GM12891 (cell line): ENCODE results near the gene LEP.

Source experiments
- DNase-seq: peaks from one replicate; pipeline ENCODE4 v3.0.0; 2011; ENCODE audit warnings: low spot score; ENCODE audit not compliant: insufficient read length
- FAIRE-seq: peaks from 2 replicates; lab custom pipeline; 2011; peaks lifted over from hg19 to GRCh38; lab: Jason Lieb, UNC
- PAX5 ChIP-seq: IDR thresholded peaks from 2 replicates; pipeline ENCODE4 v1.6.1; 2011; ENCODE audit warnings: low read length, moderate library complexity, mild to moderate bottlenecking; ENCODE audit not compliant: insufficient read depth, severe bottlenecking
- POLR2A ChIP-seq: IDR thresholded peaks from 2 replicates; pipeline ENCODE4 v1.6.1; 2011; ENCODE audit warnings: low read depth, low read length, control low read depth
- POLR2AphosphoS5 ChIP-seq: IDR thresholded peaks from 2 replicates; pipeline ENCODE4 v1.6.1; 2011; ENCODE audit warnings: low read depth, low read length, control low read depth
- POU2F2 ChIP-seq: IDR thresholded peaks from 2 replicates; pipeline ENCODE4 v1.6.1; 2011; ENCODE audit warnings: low read depth, mild to moderate bottlenecking, control low read depth, low read length, moderate library complexity
- SPI1 ChIP-seq: IDR thresholded peaks from 2 replicates; pipeline ENCODE4 v1.6.1; 2011; ENCODE audit warnings: low read depth, low read length, control low read depth
- TAF1 ChIP-seq: IDR thresholded peaks from 2 replicates; pipeline ENCODE4 v1.6.1; 2011; ENCODE audit warnings: low read depth, low read length, control low read depth

LEP gene

DNA sequence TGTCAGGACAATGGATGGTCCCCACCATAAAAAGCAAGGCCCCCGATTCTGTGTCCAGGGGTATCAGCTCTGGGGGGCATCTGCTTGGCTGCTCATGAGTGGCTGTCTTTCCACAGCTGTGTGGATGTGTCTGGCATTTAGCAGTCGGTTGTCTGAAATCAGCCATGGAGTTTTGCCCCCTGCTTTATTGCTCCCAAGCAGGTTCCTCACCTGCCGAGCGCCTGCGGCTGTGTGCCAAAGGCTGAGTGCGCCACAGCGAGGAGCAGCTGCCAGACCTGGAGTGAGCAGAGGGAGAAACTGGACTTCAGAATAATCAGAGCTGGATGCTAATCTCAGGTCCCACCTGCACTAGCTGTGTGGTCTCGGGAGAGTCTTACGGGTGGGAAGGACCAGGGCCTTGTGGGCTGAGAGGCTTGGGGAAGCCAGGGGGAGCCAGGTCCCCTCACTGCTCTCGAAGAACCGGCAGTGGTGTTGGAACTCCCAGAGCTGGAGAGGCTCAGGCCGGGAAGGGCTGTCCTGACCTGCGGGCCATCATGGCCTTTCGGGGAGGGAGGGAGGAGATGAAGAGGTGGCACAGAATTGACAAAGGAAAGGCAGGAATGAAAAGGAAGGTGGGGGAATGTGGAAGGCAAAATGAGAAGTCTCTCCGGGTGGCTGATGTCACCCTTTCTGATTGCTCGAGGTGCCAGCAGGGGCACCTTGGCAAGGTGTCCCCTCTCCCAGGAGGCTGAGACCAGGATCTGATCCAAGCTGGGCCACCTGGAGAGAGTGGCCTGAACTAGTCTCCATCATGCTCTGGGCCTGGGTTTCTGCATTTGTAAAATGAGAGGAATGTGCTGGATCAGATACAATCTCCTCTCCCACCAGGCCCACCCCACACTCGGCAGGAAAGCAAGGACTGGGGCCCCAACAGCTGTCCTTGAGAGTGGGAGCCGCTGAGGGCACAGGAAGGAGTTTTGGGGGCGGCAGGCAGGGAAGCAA is 30.2 kb upstream of the LEP start:
- TF ChIP-seq TAF1, result no peak
- no peak for TF ChIP-seq POLR2A
- no peak for TF ChIP-seq POU2F2
- TF ChIP-seq PAX5, result no peak
- TF ChIP-seq POLR2AphosphoS5, result no peak
- TF ChIP-seq SPI1, result no peak
- DNase-seq, result no peak
- FAIRE-seq, result no peak

DNA sequence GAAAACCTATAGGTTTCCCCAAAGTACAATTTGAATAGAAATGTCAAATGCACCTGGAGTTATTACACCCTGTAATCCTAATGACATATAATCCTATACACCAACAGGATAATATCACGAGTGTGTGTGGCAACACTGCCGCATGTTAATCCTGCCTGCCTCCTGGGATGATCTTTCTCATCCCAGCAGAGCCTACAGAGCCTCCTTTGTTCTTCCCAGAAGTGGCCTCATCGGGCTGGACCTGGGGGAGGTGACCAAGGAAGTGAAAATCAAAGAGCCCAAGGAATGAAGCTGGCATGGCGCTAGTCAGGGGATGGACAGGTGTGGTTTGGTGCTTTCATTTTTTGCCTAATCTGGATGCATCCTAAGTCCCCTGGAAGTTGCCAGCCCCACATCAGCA is 29.5 kb upstream of the LEP start:
- FAIRE-seq, result no peak
- TF ChIP-seq POLR2AphosphoS5, result no peak
- no peak for TF ChIP-seq PAX5
- TF ChIP-seq POLR2A, result no peak
- no peak for TF ChIP-seq SPI1
- no peak for TF ChIP-seq TAF1
- no peak for TF ChIP-seq POU2F2
- DNase-seq, result no peak

DNA sequence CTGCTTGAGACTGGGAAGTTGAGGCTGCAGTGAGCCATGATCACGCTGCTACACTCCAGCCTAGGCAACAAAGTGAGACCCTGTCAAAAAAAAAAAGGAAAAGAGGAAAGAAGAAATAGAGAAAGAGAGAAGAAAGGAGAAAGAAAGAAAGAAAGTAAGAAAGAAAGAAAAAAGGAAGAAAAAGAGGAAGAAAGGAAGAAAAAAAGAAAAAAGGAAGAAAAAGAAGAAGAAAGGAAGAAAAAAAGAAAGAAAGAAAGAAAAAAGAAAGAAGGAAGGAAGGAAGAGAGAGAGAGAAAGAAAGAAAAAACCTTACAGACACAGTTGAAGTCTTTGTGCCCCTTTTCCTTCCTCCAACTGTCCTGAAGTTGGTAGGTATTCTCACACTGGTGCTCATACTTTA is 26.6 kb upstream of the LEP start:
- TF ChIP-seq POLR2A (no peak), SPI1 (no peak), POU2F2 (no peak), POLR2AphosphoS5 (no peak), TAF1 (no peak), PAX5 (no peak)
- FAIRE-seq (no peak), DNase-seq (no peak)

DNA sequence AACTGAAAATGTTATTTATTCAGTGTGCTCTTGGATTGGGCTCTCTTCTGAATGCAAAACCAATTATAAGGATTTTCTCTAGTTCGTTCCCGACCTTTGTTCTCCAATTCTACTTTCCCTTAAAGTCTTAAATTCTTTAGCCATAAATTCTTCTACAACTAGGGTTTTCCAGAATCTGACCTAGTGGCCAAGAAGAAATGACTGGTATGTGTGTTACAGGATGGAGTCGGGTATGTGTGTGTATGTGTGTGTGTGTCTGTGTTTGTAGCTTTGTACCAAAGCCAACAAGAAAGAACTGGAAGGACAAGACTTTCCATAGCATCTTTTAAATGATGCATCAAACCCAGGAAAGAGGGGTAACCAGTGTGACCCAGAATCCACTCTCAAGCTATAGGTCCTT is 25.8 kb upstream of the LEP start:
- no peak for FAIRE-seq
- TF ChIP-seq POLR2A (no peak), POLR2AphosphoS5 (no peak), PAX5 (no peak), SPI1 (no peak), TAF1 (no peak), POU2F2 (no peak)
- DNase-seq, result no peak

DNA sequence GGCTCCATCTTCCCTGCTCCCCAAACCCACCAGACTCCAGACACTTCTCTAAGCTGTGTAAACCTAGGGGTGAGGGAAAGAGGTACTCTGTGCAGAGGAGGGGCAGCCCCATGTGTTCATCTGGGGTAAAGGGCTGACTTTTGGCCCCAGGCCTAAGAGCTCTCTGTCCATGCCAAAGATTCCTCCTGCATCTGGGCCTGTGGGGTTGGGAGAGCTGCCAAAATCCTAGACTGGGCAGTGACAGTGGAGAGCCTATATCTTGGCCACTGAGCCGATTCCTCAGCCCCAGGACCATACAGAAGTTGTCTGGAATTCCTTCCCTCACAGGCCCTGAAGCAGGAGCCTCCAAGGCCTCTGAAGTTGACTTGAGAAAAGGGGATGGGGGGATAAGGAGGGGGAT is 25.3 kb upstream of the LEP start:
- no peak for FAIRE-seq
- no peak for TF ChIP-seq POU2F2
- no peak for TF ChIP-seq TAF1
- TF ChIP-seq PAX5, result no peak
- no peak for TF ChIP-seq POLR2AphosphoS5
- no peak for DNase-seq

DNA sequence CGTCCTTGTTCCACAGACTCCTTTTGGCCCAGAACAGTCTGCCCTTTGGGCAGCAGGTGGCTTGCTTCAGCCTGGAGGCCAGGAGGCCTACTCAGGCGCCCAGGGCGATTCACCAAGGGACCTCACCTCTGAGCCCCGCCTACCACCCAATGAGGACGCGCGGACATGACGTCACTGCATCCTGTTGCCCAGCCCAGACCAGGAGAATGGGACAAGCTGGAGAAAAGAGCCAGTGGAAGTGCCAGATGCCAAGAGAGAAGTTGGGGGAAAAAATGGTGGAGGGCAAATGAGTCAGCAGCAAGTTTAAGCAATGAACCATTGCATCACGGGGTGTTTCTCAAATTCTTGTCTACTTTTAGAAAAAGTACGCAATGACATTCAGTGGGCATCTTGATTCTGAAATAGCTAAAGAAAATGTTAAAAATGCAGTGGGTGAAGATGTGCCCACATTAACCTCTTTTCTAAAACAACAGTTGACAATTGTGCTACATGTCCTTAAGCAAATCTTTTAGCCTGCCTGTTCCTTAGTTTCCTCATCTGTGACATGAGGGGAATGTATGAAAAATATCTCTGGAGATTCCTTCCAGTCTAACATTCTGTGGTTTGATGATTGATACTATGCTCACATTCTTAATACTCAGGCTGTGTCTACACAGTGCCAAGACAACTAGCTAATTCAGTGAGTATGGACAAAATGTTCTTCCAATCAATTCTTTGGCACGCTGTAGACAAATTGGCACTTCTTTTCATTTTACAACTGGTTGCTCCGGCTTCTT is 23.9 kb upstream of the LEP start:
- no peak for DNase-seq

DNA sequence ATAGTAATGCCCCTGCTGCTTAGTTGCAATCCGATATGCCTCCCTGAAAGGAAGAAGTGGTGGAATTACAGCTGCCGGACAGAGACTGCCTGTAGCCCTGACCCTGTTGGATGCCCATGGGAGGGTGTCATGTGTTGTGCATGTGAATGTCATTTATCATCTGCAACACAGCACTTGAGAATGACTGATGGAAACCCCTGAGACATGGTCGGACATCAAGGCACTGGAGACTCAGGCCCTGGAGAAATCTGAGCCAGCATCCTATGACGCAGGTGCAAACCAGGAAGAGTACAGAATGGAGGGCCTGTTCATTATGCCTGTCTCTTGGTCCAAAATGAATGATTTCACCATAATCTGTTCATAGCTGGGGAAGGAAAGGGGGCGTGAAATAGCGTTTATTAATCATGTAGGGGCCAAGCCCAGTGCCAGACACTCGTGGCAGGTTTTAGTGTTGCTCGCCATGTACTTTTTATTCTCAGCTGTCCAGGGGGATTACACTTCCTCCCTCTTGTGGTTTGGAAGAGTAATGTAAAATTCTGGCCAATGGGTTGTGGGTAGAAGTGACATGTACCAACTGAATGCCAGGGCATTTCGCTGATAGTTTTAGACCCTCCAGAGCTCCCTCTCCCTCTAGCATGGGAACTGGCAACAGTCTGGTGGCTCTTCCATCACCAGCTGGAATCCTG is 23.0 kb upstream of the LEP start:
- TF ChIP-seq SPI1 (no peak), POLR2A (no peak)
- FAIRE-seq (no peak), DNase-seq (no peak)

More for the DNA sequence above, 23.9 kb upstream of the LEP start:
- FAIRE-seq, result no peak
- TF ChIP-seq POLR2AphosphoS5 (no peak), PAX5 (no peak), TAF1 (no peak), POLR2A (no peak), SPI1 (no peak), POU2F2 (no peak)

DNA sequence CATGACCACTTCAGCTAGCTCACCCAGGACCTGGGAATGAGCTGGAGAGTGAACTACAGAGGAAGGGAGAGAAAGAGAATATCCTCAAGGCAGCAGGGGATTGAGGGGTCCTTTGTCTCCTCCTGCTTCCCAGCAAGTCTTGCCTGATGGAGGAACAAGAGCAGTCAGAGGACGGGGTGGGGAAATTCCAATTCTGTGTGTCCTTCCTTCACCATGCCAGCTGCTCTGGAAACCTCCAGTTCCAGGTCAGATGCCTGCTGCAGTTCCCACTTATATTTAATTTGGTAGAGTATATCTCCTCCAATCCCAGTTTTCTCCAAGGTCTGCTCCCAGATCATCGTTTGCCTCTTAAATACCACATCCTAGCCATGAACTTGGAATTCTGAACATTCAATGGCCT is 21.4 kb upstream of the LEP start:
- FAIRE-seq, result no peak
- TF ChIP-seq POLR2A (no peak), POU2F2 (no peak), POLR2AphosphoS5 (no peak), SPI1 (no peak), PAX5 (no peak), TAF1 (no peak)
- no peak for DNase-seq

DNA sequence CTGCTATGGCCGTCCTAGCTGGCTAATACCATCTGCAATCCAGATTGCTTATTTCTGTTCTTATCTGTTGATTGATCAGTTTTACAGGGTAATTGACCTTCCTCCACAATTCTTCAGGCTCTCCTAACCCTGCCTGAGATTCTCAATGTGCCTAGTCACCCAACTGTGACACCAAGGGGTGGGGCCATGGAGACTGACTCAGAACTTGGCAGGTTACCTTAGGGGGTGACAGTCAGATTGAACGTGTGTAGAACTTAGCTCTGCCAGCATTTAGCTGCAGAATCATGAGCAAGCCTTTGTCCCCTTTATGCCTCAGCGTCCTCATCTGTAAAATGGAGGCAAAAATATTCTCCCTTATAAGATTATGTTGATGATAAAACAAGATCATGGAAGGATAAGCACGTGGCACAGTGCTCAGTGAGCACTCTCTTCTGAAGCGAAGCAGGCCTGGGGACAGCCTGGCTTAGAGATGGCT is 19.1 kb upstream of the LEP start:
- DNase-seq (no peak), FAIRE-seq (no peak)
- TF ChIP-seq PAX5, result no peak
- TF ChIP-seq TAF1, result no peak
- no peak for TF ChIP-seq SPI1
- no peak for TF ChIP-seq POU2F2
- TF ChIP-seq POLR2AphosphoS5, result no peak
- TF ChIP-seq POLR2A, result no peak
